Thyroid gland (tissue), 4 donors: ENCODE measurements around the gene PLEKHH2. TPM values are rescaled to one million over a fixed set of nuclear protein-coding genes. Genes with fewer than 3 reads are reported as not detected.

Experiments used
- DNase-seq, 2 donors: peaks; one replicate each; pipeline ENCODE4 v3.0.0-alpha.2; 2019
- H3K27ac ChIP-seq, 3 donors: fragments of 200-600 bp; sonication (generic); 1 replicate in 2 of 3; 2 replicates in 1 of 3; pipeline ENCODE4 v1.5.1; 2016 to 2019; ENCODE audit warnings: mild to moderate bottlenecking in 1 of 3, moderate library complexity in 1 of 3
- H3K27me3 ChIP-seq: fragments of 200-600 bp; sonication (generic); one replicate; pipeline ENCODE4 v1.5.1; 2019
- H3K36me3 ChIP-seq, 2 donors: fragments of 200-600 bp; sonication (generic); one replicate each; pipeline ENCODE4 v1.5.1; 2016 to 2019
- H3K4me1 ChIP-seq, 2 donors: fragments of 200-600 bp; sonication (generic); one replicate each; pipeline ENCODE4 v1.5.1; 2017 to 2019
- H3K4me3 ChIP-seq, 3 donors: fragments of 200-600 bp; sonication (generic); replicated peaks in 1 of 3; 1 replicate in 2 of 3; 2 replicates in 1 of 3; pipeline ENCODE4 v1.5.1; 2016; ENCODE audit warnings: mild to moderate bottlenecking in 1 of 3
- H3K9me3 ChIP-seq: fragments of 200-600 bp; sonication (generic); one replicate; pipeline ENCODE4 v1.5.1; 2017
- POLR2A ChIP-seq, 2 donors: fragments of 450-650 bp; IDR thresholded peaks; one replicate each; pipeline ENCODE4 v1.6.1; 2017; ENCODE audit warnings: antibody characterized with exemption in 2 of 2, mild to moderate bottlenecking in 2 of 2, moderate library complexity in 1 of 2
- WGBS, 2 donors: methylation state at CpG; one replicate each; pipeline ENCODE4 v1.1.5; 2017; 5-methylcytosine and 5-hydroxymethylcytosine counted together
- intact Hi-C: fragments of 100-400 bp; cut with DNase I; formaldehyde crosslinking; loops from one replicate; pipeline ENCODE4 v1.15.1; 2023
- total RNA-seq, 4 donors: library from RNA; depleted of rRNA; stranded (reverse); fragments of >200 nt; gene quantifications; one replicate each; pipeline ENCODE4 v1.2.3, GENCODE V29; 2016
- TF ChIP-seq, protein P1 (sequence below), 6 experiments: fragments of 200-600 bp in 3 of 6; fragments of 450-650 bp in 3 of 6; sonication (generic) in 3 of 6; IDR thresholded peaks; one replicate each; pipeline ENCODE4 v1.5.1; 2016 to 2019; ENCODE audit warnings: antibody characterized with exemption in 6 of 6, mild to moderate bottlenecking in 2 of 6, inconsistent platforms in 1 of 6, moderate library complexity in 1 of 6

PLEKHH2 gene
- total RNA-seq, 4 donors from 2014 or later, result 15.3 to 29.8 (median 22.4) TPM

GRCh38 chr2:43731211-43731610, 94.2 kb downstream of the PLEKHH2 start:
- intact Hi-C loops, result no loop called here
- H3K4me3 ChIP-seq, result no peak overlapping the region
- DNase-seq, result no peak
- no peaks in the 10 kb centered on the region for H3K27me3 ChIP-seq
- H3K4me1 ChIP-seq, result no peaks in the 10 kb centered on the region
- H3K9me3 ChIP-seq, result no peaks in the 10 kb centered on the region
- no peaks in the 10 kb centered on the region for H3K36me3 ChIP-seq
- no peak for TF ChIP-seq POLR2A (IDR thresholded peaks at IDR 0.05)
- TF ChIP-seq, protein P1, sequence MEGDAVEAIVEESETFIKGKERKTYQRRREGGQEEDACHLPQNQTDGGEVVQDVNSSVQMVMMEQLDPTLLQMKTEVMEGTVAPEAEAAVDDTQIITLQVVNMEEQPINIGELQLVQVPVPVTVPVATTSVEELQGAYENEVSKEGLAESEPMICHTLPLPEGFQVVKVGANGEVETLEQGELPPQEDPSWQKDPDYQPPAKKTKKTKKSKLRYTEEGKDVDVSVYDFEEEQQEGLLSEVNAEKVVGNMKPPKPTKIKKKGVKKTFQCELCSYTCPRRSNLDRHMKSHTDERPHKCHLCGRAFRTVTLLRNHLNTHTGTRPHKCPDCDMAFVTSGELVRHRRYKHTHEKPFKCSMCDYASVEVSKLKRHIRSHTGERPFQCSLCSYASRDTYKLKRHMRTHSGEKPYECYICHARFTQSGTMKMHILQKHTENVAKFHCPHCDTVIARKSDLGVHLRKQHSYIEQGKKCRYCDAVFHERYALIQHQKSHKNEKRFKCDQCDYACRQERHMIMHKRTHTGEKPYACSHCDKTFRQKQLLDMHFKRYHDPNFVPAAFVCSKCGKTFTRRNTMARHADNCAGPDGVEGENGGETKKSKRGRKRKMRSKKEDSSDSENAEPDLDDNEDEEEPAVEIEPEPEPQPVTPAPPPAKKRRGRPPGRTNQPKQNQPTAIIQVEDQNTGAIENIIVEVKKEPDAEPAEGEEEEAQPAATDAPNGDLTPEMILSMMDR (IDR thresholded peaks at IDR 0.05), result no peak
- H3K27ac ChIP-seq, result no peak overlapping the region
- 97 to 98% methylated on average over 1 of the region's 1 CpG for WGBS, 2 donors

DNA sequence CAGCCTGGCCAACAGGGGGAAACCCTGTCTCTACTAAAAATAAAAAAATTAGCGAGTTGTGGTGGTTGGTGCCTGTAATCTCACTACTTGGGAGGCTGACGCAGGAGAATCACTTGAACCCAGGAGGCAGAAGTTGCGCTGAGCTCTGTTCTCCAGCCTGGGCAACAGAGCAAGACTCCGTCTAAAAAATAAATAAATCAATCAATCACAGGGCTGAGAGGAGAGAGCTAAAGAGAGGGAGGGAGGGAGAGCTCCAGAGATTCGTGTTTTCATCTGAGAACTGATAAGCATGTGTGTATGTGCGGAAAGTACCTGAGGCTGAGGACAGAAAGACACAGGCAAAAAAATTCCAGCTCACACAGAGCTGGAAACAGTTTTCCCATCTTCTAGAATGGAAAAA, 99.6 kb downstream of the PLEKHH2 start:
- Histone ChIP-seq H3K27me3 (no peaks in the 10 kb centered on the region), H3K27ac (no peak overlapping the region), H3K4me1 (no peaks in the 10 kb centered on the region), H3K4me3 (no peak overlapping the region), H3K9me3 (no peaks in the 10 kb centered on the region), H3K36me3 (no peaks in the 10 kb centered on the region)
- intact Hi-C loops, result no loop called here
- TF ChIP-seq, protein P1 (IDR thresholded peaks at IDR 0.05), result no peak
- no peak for TF ChIP-seq POLR2A (IDR thresholded peaks at IDR 0.05)
- no peak for DNase-seq
- 88 to 89% methylated on average over 5 to 6 of the region's 6 CpGs for WGBS, 2 donors

- WGBS, 2 donors, result 74 to 81% methylated on average over 8 of the region's 8 CpGs
Measured at GRCh38 chr2:43737097-43737854, 100.2 kb downstream of the PLEKHH2 start.

DNA sequence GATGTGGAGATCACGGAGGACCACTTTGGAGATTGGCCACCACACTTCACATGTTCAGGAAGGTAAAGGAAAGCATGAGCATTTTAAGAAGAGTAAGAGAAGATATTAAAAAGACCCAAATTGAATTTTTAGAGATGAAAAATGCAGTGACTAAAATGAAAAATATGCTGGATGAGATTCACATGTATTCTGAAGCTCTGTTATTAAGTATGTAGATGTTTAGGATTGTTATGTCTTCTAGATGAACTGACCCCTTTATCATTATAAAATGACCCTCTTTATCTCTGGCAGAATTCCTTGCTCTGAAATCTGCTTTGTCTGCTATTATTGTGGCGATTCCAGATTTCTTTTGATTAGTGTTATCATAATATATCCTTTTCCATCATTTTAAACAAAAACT, 100.8 kb downstream of the PLEKHH2 start:
- WGBS, 2 donors, result 63 to 65% methylated on average over 2 of the region's 2 CpGs
- DNase-seq, result no peak
- TF ChIP-seq, protein P1 (IDR thresholded peaks at IDR 0.05), result no peak
- TF ChIP-seq POLR2A (IDR thresholded peaks at IDR 0.05), result no peak
- intact Hi-C loops, result no loop called here
- Histone ChIP-seq H3K4me3 (no peak overlapping the region), H3K9me3 (no peaks in the 10 kb centered on the region), H3K4me1 (no peaks in the 10 kb centered on the region), H3K36me3 (no peaks in the 10 kb centered on the region), H3K27ac (no peak overlapping the region), H3K27me3 (no peaks in the 10 kb centered on the region)

More at GRCh38 chr2:43737097-43737854, 100.2 kb downstream of the PLEKHH2 start:
- H3K27ac ChIP-seq, result no peak overlapping the region
- intact Hi-C loops, result no loop called here
- H3K27me3 ChIP-seq, result no peaks in the 10 kb centered on the region
- H3K4me1 ChIP-seq, result no peaks in the 10 kb centered on the region
- no peak overlapping the region for H3K4me3 ChIP-seq
- no peak for TF ChIP-seq POLR2A (IDR thresholded peaks at IDR 0.05)
- TF ChIP-seq, protein P1 (IDR thresholded peaks at IDR 0.05), result no peak
- H3K36me3 ChIP-seq, result no peaks in the 10 kb centered on the region
- no peaks in the 10 kb centered on the region for H3K9me3 ChIP-seq
- no peak for DNase-seq

DNA sequence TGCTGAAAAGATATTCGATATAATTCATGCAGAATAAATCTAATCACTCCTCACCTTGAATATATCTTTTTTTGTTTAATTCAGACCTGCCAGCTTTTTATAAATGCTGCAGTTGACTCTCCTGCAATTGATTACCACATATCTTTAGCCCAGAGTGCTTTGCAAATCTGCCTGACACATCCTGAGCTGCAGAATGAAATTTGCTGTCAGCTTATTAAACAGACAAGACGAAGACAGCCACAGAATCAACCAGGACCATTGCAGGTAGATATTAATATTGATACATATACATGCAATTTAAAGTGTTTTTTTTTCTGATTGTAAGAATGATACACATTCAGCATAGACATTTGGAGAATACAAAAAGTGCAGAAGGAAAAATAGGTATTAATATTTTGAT, 101.2 kb downstream of the PLEKHH2 start:
- 87 to 92% methylated on average over 2 of the region's 2 CpGs for WGBS, 2 donors
- Histone ChIP-seq H3K27me3 (no peaks in the 10 kb centered on the region), H3K4me3 (no peak overlapping the region), H3K9me3 (no peaks in the 10 kb centered on the region), H3K4me1 (no peaks in the 10 kb centered on the region), H3K27ac (no peak overlapping the region), H3K36me3 (no peaks in the 10 kb centered on the region)
- TF ChIP-seq, protein P1 (IDR thresholded peaks at IDR 0.05), result no peak
- TF ChIP-seq POLR2A (IDR thresholded peaks at IDR 0.05), result no peak
- intact Hi-C loops, result no loop called here
- no peak for DNase-seq
